ENCODE results near the gene DOCK8. TPM values are rescaled to one million over a fixed set of nuclear protein-coding genes. Genes with fewer than 3 reads are reported as not detected.

DOCK8 gene
- total RNA-seq, 2 experiments from 2014 or later: 163 to 166 TPM

- ChIA-PET CTCF (interaction anchor here (1.2 to 1.7 kb wide), 3 partner anchors 10 to 26 kb away, joined by 3 to 4 read pairs (median 3); no protein-coding TSS in a partner anchor), POLR2A (no interaction called here)
- DNase-seq (no peak), ATAC-seq (no peak)
- no peak for TF ChIP-seq CTCF (IDR thresholded peaks at IDR 0.05)
- H3K27me3 Mint-ChIP-seq: no peaks in the 10 kb centered on the region
- intact Hi-C loops (cut with micrococcal nuclease): no loop called here
- no peaks in the 10 kb centered on the region for H3K4me1 Mint-ChIP-seq (ENCODE audit: low read depth)
- no peak overlapping the region for H3K4me3 Mint-ChIP-seq
- H3K36me3 Mint-ChIP-seq (ENCODE audit: low read depth): peaks cover 65% of the 10 kb centered on the region
- H3K27ac Mint-ChIP-seq: no peak overlapping the region
- H3K9me3 Mint-ChIP-seq: no peaks in the 10 kb centered on the region
Observed at GRCh38 chr9:437066-437465, 222.4 kb downstream of the DOCK8 start.

GRCh38 chr9:437574-438001 lies 222.9 kb downstream of the DOCK8 start:
- POLR2A ChIA-PET: no interaction called here
- CTCF ChIA-PET: interaction anchor here (1.3 to 1.7 kb wide), 2 partner anchors 9 to 27 kb away, joined by 3 read pairs; no protein-coding TSS in a partner anchor
- no peak for DNase-seq
- ATAC-seq: no peak
- no peak overlapping the region for H3K4me3 Mint-ChIP-seq
- H3K9me3 Mint-ChIP-seq: no peaks in the 10 kb centered on the region
- H3K36me3 Mint-ChIP-seq (ENCODE audit: low read depth): peaks cover 65% of the 10 kb centered on the region
- H3K4me1 Mint-ChIP-seq (ENCODE audit: low read depth): no peaks in the 10 kb centered on the region
- TF ChIP-seq CTCF (IDR thresholded peaks at IDR 0.05): no peak
- H3K27me3 Mint-ChIP-seq: no peaks in the 10 kb centered on the region
- intact Hi-C loops (cut with micrococcal nuclease): no loop called here
- H3K27ac Mint-ChIP-seq: peak overlapping the region; percentile 7

GRCh38 chr9:438066-438465 lies 223.4 kb downstream of the DOCK8 start:
- Mint-ChIP-seq H3K27ac (peak overlapping the region; percentile 7), H3K4me3 (no peak overlapping the region), H3K27me3 (no peaks in the 10 kb centered on the region), H3K36me3 (ENCODE audit: low read depth) (peaks cover 62% of the 10 kb centered on the region), H3K4me1 (ENCODE audit: low read depth) (no peaks in the 10 kb centered on the region), H3K9me3 (no peaks in the 10 kb centered on the region)
- ChIA-PET POLR2A (no interaction called here), CTCF (interaction anchor here (1.3 kb wide), 1 partner anchor 9 kb away, joined by 3 read pairs; no protein-coding TSS in a partner anchor)
- DNase-seq: no peak
- TF ChIP-seq CTCF (IDR thresholded peaks at IDR 0.05): no peak
- intact Hi-C loops (cut with micrococcal nuclease): no loop called here
- ATAC-seq: no peak

GRCh38 chr9:438961-439768 lies 224.5 kb downstream of the DOCK8 start:
- TF ChIP-seq CTCF (IDR thresholded peaks at IDR 0.05): no peak
- no peak for DNase-seq
- H3K9me3 Mint-ChIP-seq: no peaks in the 10 kb centered on the region
- no peaks in the 10 kb centered on the region for H3K27me3 Mint-ChIP-seq
- no peaks in the 10 kb centered on the region for H3K4me1 Mint-ChIP-seq (ENCODE audit: low read depth)
- ChIA-PET CTCF (interaction anchor here (0.9 kb wide), 1 partner anchor 12 kb away, joined by 3 read pairs; no protein-coding TSS in a partner anchor), POLR2A (interaction anchor here (0.7 kb wide), 1 partner anchor 80 kb away, joined by 6 read pairs; no protein-coding TSS in a partner anchor)
- intact Hi-C loops (cut with micrococcal nuclease): no loop called here
- H3K4me3 Mint-ChIP-seq: no peak overlapping the region
- ATAC-seq: no peak
- H3K36me3 Mint-ChIP-seq (ENCODE audit: low read depth): peaks cover 64% of the 10 kb centered on the region
- no peak overlapping the region for H3K27ac Mint-ChIP-seq

DNA sequence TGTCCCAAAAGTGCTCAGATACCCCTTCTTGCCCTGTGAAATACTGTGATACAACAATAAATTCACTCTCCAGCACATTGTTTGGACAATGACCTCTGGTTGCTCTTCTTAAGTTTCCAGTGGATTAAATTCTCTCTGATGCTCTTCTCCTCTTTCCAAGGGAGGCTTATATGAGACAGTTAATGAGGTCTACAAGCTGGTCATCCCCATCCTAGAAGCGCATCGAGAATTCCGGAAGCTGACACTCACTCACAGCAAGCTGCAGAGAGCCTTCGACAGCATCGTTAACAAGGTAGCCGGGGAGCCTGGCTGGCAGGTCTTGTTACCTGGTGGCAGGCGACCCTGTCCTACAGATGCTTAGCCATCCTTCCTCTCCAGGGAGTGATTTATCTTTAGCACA lies 226.5 kb downstream of the DOCK8 start:
- intact Hi-C loops (cut with micrococcal nuclease): no loop called here
- TF ChIP-seq CTCF (IDR thresholded peaks at IDR 0.05): no peak
- Mint-ChIP-seq H3K4me3 (no peak overlapping the region), H3K27ac (no peak overlapping the region), H3K36me3 (ENCODE audit: low read depth) (peaks cover 67% of the 10 kb centered on the region), H3K9me3 (no peaks in the 10 kb centered on the region), H3K27me3 (no peaks in the 10 kb centered on the region), H3K4me1 (ENCODE audit: low read depth) (peaks cover 5% of the 10 kb centered on the region)
- DNase-seq (no peak), ATAC-seq (no peak)
- CTCF ChIA-PET: interaction anchor here (1.0 kb wide), 1 partner anchor 36 kb away, joined by 3 read pairs; no protein-coding TSS in a partner anchor
- POLR2A ChIA-PET: no interaction called here
